Rectal smooth muscle tissue (tissue), 1 donor: ENCODE results near the gene ME3.

Experiments
- H3K27ac ChIP-seq: one replicate; pipeline ENCODE4 v1.7.0; 2013; ENCODE audit warnings: low read depth, low read length, inconsistent platforms
- H3K27me3 ChIP-seq: one replicate; pipeline ENCODE4 v1.7.0; 2013; ENCODE audit warnings: low read length; ENCODE audit not compliant: control insufficient read depth, insufficient read depth
- H3K36me3 ChIP-seq: one replicate; pipeline ENCODE4 v1.7.0; 2013; ENCODE audit warnings: low read length; ENCODE audit not compliant: control insufficient read depth, insufficient read depth
- H3K4me1 ChIP-seq: one replicate; pipeline ENCODE4 v1.7.0; 2013; ENCODE audit warnings: low read length; ENCODE audit not compliant: control insufficient read depth, insufficient read depth
- H3K4me3 ChIP-seq: one replicate; pipeline ENCODE4 v1.7.0; 2013; ENCODE audit warnings: low read length
- H3K9ac ChIP-seq: one replicate; pipeline ENCODE4 v1.7.0; 2013; ENCODE audit warnings: low read length

ME3 gene

GRCh38 chr11:86596861-86597586 lies 75.4 kb downstream of the ME3 start:
- Histone ChIP-seq H3K9ac (no peak overlapping the region), H3K27me3 (no peaks in the 10 kb centered on the region), H3K27ac (no peak overlapping the region), H3K36me3 (no peaks in the 10 kb centered on the region), H3K4me1 (peaks cover 12% of the 10 kb centered on the region), H3K4me3 (no peak overlapping the region)

- H3K9ac ChIP-seq: no peak overlapping the region
- peaks cover 12% of the 10 kb centered on the region for H3K4me1 ChIP-seq
- H3K27me3 ChIP-seq: no peaks in the 10 kb centered on the region
- no peak overlapping the region for H3K4me3 ChIP-seq
- H3K36me3 ChIP-seq: no peaks in the 10 kb centered on the region
- no peak overlapping the region for H3K27ac ChIP-seq
Measured at GRCh38 chr11:86595955-86596354, 76.5 kb downstream of the ME3 start.

GRCh38 chr11:86595451-86595850 lies 77.0 kb downstream of the ME3 start:
- H3K36me3 ChIP-seq: no peaks in the 10 kb centered on the region
- no peak overlapping the region for H3K27ac ChIP-seq
- no peak overlapping the region for H3K9ac ChIP-seq
- no peak overlapping the region for H3K4me3 ChIP-seq
- H3K4me1 ChIP-seq: peaks cover 12% of the 10 kb centered on the region
- no peaks in the 10 kb centered on the region for H3K27me3 ChIP-seq

GRCh38 chr11:86594746-86595145 lies 77.7 kb downstream of the ME3 start:
- no peak overlapping the region for H3K27ac ChIP-seq
- no peak overlapping the region for H3K4me3 ChIP-seq
- H3K36me3 ChIP-seq: no peaks in the 10 kb centered on the region
- H3K4me1 ChIP-seq: peaks cover 12% of the 10 kb centered on the region
- no peak overlapping the region for H3K9ac ChIP-seq
- no peaks in the 10 kb centered on the region for H3K27me3 ChIP-seq

- Histone ChIP-seq H3K36me3 (no peaks in the 10 kb centered on the region), H3K9ac (no peak overlapping the region), H3K4me3 (no peak overlapping the region), H3K27ac (no peak overlapping the region), H3K27me3 (no peaks in the 10 kb centered on the region), H3K4me1 (peaks cover 12% of the 10 kb centered on the region)
Measured at GRCh38 chr11:86593833-86594232, 78.6 kb downstream of the ME3 start.

GRCh38 chr11:86592659-86593451 lies 79.6 kb downstream of the ME3 start:
- Histone ChIP-seq H3K27ac (peak overlapping the region; percentile 42), H3K9ac (no peak overlapping the region), H3K27me3 (no peaks in the 10 kb centered on the region), H3K4me1 (peaks cover 12% of the 10 kb centered on the region), H3K4me3 (no peak overlapping the region), H3K36me3 (no peaks in the 10 kb centered on the region)

- Histone ChIP-seq H3K4me3 (no peak overlapping the region), H3K4me1 (peaks cover 12% of the 10 kb centered on the region), H3K27ac (peak overlapping the region; percentile 42), H3K27me3 (no peaks in the 10 kb centered on the region), H3K36me3 (no peaks in the 10 kb centered on the region), H3K9ac (no peak overlapping the region)
Measured at GRCh38 chr11:86592047-86592591, 80.3 kb downstream of the ME3 start.

GRCh38 chr11:86591631-86592030 lies 80.8 kb downstream of the ME3 start:
- Histone ChIP-seq H3K27ac (no peak overlapping the region), H3K4me1 (peaks cover 12% of the 10 kb centered on the region)

GRCh38 chr11:86589856-86590589 lies 82.4 kb downstream of the ME3 start:
- H3K27me3 ChIP-seq: no peaks in the 10 kb centered on the region
- H3K27ac ChIP-seq: no peak overlapping the region
- peaks cover 12% of the 10 kb centered on the region for H3K4me1 ChIP-seq

More at GRCh38 chr11:86591631-86592030, 80.8 kb downstream of the ME3 start:
- Histone ChIP-seq H3K9ac (no peak overlapping the region), H3K4me3 (no peak overlapping the region), H3K27me3 (no peaks in the 10 kb centered on the region), H3K36me3 (no peaks in the 10 kb centered on the region)

GRCh38 chr11:86589204-86589603 lies 83.2 kb downstream of the ME3 start:
- peaks cover 12% of the 10 kb centered on the region for H3K4me1 ChIP-seq
- H3K27me3 ChIP-seq: no peaks in the 10 kb centered on the region
- H3K4me3 ChIP-seq: no peak overlapping the region
- no peak overlapping the region for H3K27ac ChIP-seq
- H3K9ac ChIP-seq: no peak overlapping the region
- no peaks in the 10 kb centered on the region for H3K36me3 ChIP-seq

More at GRCh38 chr11:86589856-86590589, 82.4 kb downstream of the ME3 start:
- no peaks in the 10 kb centered on the region for H3K36me3 ChIP-seq
- no peak overlapping the region for H3K4me3 ChIP-seq
- no peak overlapping the region for H3K9ac ChIP-seq

GRCh38 chr11:86588566-86589090 lies 83.8 kb downstream of the ME3 start:
- H3K27ac ChIP-seq: no peak overlapping the region
- no peak overlapping the region for H3K9ac ChIP-seq
- no peaks in the 10 kb centered on the region for H3K36me3 ChIP-seq
- peaks cover 12% of the 10 kb centered on the region for H3K4me1 ChIP-seq
- H3K4me3 ChIP-seq: no peak overlapping the region
- H3K27me3 ChIP-seq: no peaks in the 10 kb centered on the region
